HG02763 (cell line): ENCODE results near the gene GATAD2B.
"Not testable (repeated sequence)": the region's sequence is repeated elsewhere in the genome, so short reads cannot be mapped to it uniquely, and the experiment has no call there.

ENCODE experiments used
- ATAC-seq: cut with Tn5 transposase; IDR thresholded peaks from one replicate; pipeline ENCODE4 v1.9.1; 2021; ENCODE audit warnings: mild to moderate bottlenecking, moderate library complexity; ENCODE audit not compliant: unreplicated experiment

The GATAD2B gene

DNA sequence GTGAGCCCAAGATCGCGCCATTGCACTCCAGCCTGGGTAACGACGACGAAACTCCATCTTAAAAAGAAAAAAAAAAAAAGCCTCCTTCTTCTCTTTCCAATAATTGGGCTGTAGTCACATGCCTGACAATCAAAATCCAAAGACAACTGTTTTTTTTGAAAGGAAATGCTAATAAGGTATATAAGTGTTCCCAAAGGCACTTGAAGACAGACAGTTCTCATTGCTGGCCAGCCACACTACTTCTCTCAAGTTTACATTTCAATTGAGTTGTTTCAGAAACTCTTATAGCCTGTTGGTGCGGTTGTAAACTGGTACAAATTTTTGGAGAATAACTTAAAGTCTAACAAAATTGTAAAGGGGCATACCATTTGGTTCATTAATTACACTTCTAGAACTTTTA lies 23.3 kb downstream of the GATAD2B start:
- no peak for ATAC-seq

DNA sequence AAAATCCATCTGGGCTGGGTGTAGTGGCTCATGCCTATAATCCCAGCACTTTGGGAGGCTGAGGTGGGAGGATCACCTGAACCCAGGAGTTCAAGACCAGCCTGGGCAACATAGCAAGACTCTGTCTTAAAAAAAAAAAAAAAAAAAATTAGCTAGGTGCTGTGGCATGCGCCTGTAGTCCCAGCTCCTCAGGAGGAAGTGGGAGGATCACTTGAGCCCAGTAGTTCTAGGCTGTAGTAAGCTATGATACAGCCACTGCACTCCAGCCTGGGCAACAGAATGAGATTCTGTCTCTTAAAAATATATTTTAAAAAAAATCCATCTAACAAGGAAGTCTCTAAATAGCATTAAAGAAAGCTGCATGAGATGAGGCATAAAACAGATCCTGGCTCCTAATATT lies 26.9 kb downstream of the GATAD2B start:
- ATAC-seq, result not testable (repeated sequence)

DNA sequence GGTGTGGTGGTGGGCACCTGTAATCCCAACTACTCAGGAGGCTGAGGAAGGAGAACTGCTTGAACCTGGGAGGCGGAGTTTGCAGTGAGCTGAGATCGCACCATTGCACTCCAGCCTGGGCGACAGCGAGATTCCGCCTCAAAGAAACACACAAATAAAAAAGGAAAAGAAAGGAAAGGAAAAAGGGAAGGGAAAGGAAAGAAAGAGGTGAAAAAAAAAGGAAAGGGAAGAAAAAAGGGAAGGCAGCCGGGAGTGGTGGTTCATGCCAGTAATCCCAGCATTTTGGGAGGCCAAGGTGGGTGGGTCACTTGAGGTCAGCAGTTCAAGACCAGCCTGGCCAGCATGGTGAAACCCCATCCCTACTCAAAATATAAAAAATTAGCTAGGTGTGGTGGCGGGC lies 31.7 kb downstream of the GATAD2B start:
- not testable (repeated sequence) for ATAC-seq

DNA sequence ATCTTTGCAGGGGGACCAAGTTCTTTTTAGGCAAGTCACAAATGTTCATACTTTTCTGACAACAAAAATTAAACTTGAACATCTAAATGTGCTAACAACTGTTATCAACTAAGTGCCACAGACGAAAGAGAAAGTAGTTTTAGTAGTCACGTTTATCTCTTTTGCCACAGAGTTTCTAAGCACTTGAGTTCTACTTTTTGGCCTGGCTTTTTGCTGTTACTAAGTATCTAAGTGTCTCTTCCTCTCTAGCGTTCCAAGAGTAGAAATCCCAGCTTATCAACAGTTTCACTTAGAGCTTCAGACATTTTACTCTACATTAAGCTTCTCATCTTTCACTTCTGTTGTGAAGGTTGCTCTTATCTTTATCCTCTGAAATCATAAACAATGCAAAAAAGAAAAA lies 34.2 kb downstream of the GATAD2B start:
- no peak for ATAC-seq

DNA sequence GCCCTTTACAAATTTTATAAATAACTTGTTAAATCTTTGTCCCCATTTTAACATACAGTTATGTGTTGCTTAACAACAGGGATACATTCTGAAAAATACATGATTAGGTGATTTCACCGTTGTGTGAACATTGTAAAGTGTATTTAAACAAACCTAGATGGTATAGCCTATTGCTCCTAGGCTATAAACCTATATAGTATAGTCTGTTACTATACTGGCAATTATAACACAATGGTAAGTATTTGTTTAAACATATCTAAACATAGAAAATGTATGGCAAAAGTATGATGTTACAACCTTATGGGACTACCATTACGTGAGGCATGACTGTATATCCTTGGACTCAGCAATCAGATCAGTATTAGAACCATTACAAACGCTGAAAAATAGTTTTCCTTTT lies 36.6 kb downstream of the GATAD2B start:
- no peak for ATAC-seq

DNA sequence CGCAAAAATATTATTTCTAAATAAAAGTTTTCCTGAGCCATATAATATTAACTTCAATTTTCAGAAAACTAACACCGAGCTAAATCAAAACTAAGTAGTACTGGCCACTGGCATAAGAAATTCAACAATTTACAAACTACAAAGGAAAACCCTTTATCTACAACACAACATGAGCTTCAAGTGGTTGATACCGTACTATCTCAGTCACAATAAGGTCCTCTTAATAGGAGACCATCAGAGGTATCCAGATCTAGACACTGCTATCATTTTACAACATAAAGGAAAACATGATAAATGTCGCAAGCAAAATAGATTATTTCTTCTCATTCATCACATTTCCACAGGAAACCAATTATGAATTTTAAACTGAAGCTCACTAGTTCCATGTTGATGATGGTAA lies 39.5 kb downstream of the GATAD2B start:
- ATAC-seq, result no peak

DNA sequence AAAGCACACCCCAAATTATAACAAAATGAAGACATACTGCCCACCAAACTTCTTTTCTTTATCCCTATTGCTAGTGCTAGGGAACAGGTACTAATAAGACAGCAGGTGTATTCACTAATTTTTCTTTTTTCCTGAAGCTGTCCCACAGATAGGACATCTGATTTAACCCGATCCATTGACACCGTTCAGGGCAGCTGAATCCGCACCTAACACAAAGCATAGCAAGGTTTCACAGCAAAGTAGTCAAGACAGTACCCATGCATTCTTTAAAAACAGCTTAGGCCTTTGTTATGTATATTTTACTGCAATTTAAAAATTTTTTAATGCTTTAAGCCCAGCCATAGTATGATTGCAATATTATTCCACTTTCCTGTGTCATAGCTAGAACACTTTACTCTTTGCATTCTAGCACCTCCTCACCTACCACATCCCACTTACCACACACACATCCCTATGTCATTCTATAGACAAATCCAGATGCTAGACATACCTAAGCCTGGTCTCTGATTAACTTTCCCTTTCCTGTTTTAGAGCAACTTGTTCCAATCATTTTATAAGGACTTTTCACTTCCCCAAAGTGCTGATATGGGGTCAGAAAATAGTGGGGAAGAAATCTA lies 40.4 kb downstream of the GATAD2B start:
- ATAC-seq, result no peak

DNA sequence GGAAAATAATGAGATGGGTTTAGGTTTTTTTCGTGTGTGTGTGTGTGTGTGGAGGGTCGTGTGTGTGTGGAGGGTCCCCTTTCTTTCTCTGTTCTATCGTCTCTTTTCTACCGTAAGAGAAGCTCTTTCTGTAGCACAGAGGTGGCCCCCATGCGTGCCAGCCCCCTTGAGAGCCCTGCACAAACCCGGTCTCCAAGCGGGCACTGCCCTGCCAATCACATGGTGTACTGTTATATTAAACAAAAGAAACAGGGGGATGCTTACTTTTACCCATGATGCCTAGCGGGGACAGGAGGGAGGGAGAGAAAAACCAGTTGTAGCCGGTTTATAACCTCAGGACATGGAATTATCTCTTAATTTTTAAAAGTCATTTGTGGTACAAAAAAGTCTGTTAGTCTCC lies 41.0 kb downstream of the GATAD2B start:
- no peak for ATAC-seq

DNA sequence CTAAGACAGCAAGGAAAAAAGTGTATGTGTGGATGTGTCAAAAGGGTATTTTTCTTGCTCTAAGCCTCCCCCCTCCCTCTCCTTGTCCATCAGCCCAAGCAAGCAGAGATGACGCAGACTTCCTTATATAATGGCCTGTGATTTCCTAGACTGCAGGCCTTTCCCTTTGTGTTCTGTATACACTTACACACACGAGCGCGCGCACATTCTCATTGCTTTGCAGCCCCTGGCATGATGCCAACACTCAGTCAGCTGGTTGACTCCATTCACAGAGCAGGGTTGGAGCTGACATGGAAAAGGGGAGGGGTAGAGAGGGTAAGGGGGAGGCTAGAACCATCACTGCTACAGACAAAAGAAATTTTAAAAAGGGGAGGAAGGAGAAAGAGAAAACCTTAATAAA lies 41.8 kb downstream of the GATAD2B start:
- ATAC-seq, result no peak

DNA sequence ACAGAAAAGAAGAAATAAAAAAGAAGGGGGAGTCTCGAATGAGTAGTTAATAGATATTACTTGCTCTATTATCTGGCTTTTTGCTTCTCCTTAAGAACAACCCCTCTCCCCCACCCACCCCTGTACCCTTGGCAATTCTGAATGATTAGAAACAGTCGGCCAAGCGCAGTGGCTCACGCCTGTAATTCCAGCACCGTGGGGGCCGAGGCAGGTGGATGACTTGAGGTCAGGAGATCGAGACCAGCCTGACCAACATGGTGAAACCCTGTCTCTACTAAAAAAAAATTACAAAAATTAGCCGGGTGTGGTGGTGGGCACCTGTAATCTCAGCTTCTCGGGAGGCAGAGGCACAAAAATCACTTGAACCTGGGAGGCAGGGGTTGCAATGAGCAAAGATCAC lies 42.7 kb downstream of the GATAD2B start:
- no peak for ATAC-seq

DNA sequence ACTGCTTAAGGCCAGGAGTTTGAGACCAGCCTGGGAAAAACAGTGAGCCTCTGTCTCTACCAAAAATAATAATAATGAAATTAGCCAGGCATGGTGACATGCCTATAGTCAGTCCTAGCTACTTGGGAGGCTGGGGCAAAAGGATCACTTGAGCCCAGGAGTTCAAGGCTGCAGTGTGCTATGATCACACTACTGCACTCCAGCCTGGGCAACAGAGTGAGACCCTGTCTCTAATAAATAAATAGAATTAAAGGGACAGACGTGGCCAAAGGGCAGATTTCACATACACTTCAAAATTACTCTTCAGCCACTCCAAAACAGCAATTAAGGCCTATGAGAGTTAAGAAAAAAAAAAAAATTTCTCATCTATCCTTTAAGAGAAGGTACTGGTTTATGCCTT lies 45.7 kb downstream of the GATAD2B start:
- no peak for ATAC-seq

DNA sequence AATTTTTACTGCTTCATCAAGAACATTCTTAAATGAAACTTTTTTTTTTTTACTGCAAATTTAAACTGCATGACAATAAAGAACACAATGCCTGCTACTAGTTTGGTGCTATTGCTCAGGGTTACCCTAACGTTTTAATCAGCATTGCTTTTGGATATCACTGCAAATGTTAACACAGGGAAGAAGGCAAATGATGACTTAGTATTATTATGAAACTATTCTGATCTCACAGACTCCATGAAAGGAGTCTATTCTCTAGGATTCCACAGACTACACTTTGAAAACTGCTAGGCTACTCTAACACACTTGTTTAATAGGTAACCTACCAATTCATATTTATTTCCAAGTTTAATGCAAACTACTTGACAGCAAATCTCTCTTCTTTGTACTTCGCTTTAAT lies 49.8 kb downstream of the GATAD2B start:
- no peak for ATAC-seq

DNA sequence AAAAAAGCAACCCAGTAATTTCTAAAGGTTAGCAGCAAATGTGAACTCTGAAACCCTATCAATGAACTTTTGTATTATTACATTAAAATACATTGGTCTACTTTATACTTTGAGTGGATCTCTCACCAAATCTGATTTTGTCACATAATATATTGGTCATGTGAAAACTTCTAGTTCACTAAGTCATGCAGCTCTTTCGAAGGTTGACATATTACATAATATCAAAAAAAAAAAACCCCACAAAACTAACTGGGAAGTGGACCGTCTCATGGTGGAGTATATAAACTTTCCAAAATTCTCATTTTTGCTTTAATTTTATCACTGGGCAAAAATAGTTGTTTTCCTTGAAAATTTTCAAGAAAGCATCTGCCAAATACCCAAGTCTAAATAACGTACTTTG lies 50.4 kb downstream of the GATAD2B start:
- ATAC-seq, result no peak

DNA sequence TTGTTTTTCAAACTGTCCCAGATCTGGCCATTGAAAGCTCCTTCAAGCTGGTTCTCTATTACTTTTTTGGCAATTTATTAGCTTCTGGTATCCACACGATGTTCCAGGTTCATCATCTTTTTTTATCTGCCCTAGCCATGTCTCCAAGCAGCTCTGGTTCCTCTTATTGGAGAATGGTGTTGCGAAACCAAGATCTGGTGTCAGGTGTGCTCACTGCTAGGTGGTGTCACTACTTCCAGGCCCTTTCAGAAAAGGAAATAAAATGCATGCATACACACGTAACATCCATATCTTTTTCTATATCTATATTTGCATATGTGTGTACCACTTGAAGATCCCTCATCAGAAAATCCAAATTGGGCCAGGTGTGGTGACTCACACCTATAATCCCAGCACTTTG lies 53.3 kb downstream of the GATAD2B start:
- ATAC-seq, result no peak

DNA sequence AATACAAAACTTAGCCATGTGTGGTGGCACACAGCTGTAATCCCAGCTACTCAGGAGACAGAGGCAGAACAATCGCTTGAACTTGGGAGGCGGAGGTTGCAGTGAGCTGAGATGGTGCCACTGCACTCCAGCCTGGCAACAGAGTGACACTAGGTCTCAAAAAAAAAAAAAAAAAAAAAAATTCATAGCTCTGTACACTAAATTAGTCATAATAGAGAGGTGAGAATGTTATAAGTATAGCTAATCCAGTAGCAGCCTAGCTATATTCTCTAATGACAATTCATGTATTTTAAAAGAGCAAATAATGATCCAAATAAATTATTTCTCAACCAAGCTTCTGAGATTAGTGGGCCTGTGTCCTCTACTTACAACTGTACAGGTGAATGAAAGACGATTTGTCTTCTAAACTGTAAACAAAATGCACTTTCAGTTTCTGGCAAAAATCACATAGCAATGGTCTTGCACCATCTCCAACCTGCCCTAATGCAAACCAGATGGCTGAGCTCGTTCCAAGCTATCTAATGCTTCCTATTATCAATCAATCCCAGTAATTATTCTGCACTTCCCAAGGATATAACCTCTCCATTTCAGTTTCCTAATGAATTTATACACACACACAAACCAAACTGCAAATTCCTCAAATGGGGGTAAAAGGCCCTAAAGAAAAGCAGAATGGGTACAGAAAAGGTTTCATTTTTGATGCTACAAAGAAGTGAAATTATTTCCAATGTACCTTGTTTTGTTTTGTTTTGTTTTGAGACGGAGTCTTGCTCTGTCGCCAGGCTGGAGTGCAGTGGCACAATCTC lies 56.5 kb downstream of the GATAD2B start:
- ATAC-seq, result peak; percentile 41

DNA sequence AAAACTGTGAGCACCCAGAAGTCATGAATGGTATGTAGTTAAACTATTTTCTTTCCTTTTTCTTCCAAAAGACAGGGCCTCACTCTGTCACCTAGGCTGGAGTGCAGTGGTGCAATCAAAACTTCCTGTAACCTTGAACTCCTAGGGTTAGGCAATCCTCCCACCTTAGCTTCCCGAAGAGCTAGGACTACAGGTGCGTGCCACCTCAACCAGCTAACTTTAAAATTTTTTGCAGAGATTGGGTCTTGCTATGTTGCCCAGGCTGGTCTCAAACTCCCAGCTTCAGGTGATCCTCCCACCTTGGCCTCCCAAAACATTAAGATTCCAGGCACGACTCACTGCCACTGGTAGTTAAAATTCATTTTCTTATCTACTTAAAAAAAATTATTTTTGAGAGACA lies 62.5 kb downstream of the GATAD2B start:
- no peak for ATAC-seq

DNA sequence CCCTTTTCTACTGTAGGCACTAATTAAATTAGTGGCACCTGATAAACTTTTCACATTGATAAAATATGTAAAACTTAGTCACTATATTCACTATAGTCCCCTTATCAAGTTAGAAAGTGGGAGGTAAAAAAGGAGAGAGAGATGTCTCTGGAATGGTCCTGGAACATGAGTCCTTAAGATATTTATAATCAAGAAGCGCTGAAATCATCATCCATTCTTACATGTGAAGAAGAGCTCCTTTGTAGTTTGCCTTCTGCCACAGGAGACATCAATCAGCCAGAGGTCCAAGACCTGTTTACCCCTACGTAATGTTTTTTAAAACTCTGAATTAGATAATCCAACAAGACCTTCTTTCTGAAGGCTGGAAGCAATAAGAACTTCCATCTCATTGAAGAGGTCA lies 65.3 kb downstream of the GATAD2B start:
- ATAC-seq, result no peak

DNA sequence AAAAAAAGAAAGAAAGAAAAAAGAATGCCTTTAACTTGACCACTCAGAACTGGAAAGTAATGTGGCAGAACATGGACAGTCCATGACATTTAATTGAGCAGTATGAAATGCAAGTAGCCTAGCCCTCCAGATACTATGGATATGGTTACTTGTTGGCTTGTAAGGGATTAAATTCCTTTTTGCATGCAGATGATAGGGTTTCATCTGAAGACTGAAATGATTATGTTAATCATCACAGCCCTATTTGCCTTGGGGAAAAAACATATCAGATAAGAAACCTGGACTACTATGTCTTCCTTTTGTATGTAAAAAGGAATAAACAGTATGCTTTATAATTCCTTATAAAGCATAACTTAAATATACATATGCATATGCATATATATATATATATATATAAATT lies 66.0 kb downstream of the GATAD2B start:
- no peak for ATAC-seq

DNA sequence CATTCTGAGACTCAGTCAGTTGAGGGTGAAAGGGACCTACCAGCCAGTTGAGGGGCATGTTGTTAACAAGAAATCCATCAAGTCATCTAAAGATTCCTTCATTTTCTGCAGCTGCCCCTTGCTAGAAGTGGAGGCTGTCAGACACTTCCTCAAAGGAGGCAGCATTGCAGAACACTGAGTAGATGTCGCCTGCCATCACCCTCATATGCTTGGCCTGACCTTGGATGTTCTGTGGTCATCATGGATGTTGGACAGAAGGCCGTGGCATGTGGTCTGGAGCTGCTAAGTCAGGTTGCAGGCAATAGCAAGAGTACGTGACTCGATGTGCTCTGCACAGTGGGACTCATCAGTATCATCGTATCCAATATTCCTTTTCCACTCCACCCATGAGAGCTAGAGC lies 70.6 kb downstream of the GATAD2B start:
- no peak for ATAC-seq

DNA sequence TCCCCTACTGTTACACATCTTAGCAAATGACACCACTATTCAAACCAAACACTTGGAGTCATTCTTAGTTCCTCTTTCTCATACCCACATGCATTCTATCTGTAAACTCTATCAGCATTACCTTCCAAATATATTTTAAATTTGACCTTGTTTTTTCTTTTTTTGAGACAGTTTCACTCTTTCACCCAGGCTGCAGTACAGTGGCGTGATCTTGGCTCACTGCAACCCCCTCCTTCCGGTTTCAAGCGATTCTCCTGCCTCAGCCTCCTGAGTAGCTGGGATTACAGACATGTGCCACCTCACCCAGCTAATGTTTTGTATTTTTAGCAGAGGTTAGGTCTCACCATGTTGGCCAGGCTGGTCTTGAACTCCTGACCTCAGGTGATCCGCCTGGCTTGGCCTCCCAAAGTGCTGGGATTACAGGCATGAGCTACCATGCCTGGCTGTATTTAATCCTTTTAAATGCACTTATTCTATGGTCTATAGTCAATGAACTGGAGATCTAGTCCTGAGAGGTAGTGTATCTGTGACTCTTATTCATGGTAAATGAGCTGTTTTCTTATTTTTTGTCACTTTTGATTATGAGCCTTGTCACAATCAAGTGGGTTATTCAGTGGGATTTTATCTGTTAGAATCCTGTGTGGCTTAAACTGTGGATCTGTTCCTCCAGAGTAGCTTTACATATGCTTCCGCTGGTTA lies 73.1 kb downstream of the GATAD2B start:
- peak; percentile 63 for ATAC-seq

DNA sequence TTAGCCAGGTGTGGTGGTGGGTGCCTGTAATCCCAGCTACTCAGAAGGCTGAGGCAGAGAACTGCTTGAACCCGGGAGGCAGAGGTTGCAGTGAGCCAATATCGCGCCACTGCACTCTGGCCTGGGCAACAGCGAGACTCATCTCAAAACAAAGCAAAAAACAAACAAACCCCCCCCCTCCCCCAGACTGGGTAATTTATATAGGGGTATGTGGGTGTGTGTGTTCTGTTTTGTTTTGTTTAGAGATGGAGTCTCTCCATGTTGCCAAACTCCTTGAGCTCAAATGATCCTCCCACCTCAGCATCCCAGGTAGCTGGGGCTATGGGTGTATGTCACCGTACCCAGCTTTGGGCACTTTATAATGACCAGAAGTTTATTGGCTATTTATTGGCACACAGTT lies 74.0 kb downstream of the GATAD2B start:
- ATAC-seq, result no peak

DNA sequence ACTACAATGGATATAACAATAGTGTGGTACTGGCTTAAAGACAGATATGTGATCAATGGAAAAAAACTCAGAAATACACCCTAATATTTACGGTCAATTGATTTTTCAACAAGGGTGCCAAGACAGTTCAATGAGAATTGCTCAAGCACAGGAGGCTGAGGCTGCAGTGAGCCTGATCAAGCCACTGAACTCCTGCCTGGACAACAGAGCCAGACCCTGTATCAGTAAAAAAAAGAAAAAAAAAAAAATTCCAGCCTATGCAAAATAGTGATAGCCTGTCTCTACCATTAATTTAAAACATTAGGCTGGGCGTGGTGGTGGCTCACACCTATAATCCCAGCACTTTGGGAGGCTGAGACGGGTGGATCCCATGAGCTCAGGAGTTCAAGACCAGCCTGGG lies 77.6 kb downstream of the GATAD2B start:
- no peak for ATAC-seq
